Stimulated activated CD8-positive, alpha-beta memory T cell treated with anti-CD3 and anti-CD28 coated beads, Interleukin-15, amount 100 ng/mL, for 48 hours (primary cell): ENCODE results near the gene GRID2.

Experiments
- DNase-seq, 2 donors: peaks; one replicate each; pipeline ENCODE4 v3.0.0-alpha.2; 2020; ENCODE audit warnings: low read depth in 2 of 2

GRID2 gene

GRCh38 chr4:93502991-93503390 lies 1199.2 kb downstream of the GRID2 start:
- no peak for DNase-seq

DNA sequence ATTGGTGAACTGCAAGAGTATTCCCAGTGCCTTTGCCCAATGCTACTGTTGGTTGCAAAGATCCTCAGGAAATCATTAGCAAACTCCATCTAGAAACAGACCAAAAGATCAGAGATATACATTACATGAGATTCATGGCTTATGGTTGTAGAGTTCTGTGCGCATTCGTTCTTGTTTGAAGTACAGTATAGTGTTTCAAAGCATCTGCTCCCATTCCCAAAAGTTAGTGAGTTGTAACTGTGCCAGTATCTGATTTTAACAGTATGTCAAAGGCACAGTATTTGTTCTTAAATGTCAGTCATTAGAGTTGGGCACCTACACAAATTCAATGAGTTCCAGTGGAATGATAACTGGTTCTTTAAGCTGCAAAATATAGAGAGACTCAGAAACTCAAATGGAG lies 1210.1 kb downstream of the GRID2 start:
- no peak for DNase-seq

DNA sequence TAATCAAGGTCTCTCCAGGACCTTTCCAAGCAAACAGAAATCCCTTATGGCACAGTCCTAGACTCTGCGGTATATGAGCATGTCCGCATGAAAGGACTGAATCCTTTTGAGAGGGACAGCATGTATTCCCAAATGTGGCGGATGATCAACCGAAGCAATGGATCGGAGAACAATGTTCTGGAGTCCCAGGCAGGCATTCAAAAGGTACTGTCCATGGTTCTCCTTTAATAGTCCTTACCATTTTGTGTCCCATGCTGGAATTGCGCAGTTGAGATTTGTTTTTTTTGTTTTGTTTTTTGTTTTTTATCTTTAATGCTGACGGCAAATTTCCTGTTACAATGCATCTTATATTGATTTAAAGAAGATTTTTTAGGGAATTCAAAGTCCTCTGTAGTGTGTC lies 1211.4 kb downstream of the GRID2 start:
- DNase-seq = no peak

GRCh38 chr4:93529692-93530372 lies 1226.1 kb downstream of the GRID2 start:
- DNase-seq = no peak

- no peak for DNase-seq
Measured at GRCh38 chr4:93532234-93532633, 1228.5 kb downstream of the GRID2 start.

DNA sequence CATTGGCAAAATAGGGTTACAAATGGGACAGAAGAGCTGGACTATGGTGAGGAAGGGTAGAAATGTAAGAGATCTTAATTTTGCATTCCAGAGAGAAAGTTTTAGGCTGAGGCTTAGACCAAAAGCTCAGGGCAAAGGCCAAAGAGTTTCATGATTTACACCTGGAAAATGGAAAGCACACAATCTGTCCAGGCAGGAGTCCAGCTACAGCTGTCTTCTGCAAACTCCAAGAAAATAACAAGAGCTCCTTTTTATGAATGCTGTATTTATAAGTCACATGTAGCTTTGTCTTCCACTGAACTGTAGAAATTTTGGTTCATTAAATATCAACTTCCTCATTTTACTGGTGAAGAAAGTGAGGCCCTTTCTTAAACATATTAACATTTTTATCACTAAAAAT lies 1236.8 kb downstream of the GRID2 start:
- no peak for DNase-seq

DNA sequence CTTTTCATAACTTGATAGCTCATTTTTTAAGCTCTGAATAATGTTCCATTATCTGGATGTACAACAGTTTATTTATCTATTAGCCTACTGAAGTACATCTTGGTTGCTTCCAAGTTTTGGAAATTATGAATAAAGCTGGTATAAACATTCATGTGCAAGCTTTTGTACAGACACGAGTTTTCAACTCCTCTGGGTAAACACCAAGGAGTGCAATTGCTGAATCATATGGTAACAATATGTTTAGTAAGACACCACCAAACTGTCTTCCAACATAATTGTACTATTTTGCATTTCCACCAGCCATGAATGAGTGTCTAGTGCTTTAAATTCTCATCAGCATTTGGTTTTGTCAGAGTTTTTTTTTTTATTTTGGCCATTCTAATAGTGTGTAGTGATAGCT lies 1258.1 kb downstream of the GRID2 start:
- no peak for DNase-seq

DNA sequence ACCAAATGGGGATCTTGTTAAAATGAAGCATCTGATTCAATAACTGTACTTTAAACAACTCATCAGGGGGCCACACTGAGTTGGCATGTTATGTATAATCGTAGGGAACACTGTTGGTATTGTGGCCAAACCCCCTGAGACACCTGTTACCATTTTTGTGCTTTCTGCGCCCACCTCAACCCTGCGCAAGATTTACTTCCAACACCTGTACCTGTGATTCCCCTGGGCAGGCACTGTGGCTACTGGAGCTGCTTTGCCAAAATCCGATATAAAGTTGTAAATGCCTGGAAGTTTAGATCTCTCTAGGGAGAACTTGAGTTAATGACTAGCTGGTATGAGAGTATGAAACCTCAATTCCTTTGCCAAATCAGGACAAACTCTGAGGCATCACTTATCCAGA lies 1265.0 kb downstream of the GRID2 start:
- DNase-seq = no peak

DNA sequence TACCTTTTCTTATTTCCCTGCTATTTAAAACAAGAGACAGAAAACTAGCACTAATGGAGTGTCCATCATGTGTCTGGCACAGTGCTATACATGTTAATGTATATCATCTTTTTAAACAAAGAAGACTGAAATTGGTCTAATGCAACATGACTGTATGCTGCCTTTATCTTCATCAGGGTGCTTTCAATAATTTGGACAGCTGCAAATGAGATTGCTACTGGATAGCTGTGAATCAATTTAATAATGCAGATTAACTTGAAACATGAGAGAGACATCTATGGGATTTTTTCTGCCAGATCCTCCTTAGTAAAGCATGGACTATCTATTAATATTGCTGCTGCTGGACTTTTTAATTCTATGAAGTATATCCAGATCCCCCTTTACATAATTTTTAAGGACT lies 1269.5 kb downstream of the GRID2 start:
- no peak for DNase-seq

DNA sequence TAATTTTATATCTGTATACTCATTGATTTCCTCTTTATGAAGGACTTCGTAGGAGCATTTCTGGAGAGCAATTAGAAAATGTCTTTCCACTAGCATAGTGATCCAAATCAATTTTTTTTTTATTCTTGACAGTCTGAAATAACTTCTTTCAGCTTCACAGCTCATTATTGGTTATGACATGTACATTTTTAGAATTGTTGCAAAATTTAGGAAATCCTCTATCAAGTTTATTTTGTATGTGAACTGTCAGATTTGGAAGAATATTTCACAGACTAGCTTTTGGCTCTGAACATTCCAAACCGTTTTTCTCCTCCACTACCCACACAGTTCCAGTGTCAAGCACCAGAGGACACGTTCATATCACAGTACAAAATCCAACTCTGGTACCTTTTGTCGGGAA lies 1275.2 kb downstream of the GRID2 start:
- DNase-seq = no peak

DNA sequence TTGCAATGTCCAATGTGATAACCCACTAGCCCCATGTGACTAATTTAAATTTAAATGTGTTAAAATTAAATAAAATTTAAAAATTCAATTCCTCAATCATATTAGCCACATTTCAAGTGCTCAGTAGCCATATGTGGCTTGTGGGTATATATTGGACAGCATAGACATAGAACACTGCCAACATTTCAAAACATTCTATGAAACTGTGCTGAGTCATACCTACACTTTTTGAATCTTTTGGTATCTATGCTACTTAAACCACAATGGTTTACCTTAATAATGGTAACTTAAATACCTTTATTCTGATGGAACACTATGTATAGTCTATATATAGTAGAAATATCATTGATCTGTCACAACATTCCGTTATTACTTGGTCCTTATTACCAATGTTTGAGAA lies 1301.4 kb downstream of the GRID2 start:
- DNase-seq = no peak

GRCh38 chr4:93617606-93618005 lies 1313.8 kb downstream of the GRID2 start:
- DNase-seq = no peak

GRCh38 chr4:93633721-93634120 lies 1330.0 kb downstream of the GRID2 start:
- no peak for DNase-seq

- no peak for DNase-seq
Measured at GRCh38 chr4:93635943-93636342, 1332.2 kb downstream of the GRID2 start.

DNA sequence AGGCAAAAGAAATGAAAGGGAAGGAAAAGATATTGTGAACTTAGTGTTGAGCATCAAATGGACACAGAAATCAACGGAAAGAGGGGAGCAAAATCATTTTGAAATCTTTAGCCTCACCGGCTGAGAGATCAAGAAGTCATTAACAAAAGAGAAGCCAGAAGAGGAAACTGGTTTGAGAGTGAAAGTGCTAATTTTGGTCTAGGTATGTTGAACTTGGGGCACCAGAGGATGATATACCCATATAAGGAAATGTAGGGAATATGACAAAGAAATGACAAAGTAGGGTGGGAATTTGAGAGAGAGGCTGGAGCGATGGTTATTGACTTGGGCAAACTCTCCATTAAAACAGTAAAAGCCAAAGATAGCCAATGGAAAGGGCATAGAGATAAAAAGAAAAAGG lies 1341.4 kb downstream of the GRID2 start:
- no peak for DNase-seq

GRCh38 chr4:93646233-93646930 lies 1342.6 kb downstream of the GRID2 start:
- no peak for DNase-seq

DNA sequence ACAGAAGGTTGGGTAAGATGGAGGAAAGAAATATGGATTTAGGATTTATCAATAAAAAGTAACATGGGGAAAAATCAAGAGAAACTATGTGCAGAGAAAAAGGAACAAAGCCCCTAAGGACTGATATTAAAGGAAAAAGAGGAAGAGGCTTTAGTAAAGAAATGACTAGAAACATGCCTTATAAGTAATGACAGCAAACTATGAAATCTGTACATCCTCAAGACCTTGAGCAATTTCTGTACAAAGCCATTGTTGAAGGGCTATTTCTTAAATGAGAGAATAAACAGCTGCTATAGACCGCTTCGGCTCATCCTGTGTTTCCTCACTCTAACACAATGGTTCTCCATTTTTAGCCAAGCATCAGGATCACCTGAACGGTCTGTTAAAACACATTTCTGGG lies 1344.5 kb downstream of the GRID2 start:
- no peak for DNase-seq

- DNase-seq = no peak
Measured at GRCh38 chr4:93649828-93650227, 1346.1 kb downstream of the GRID2 start.

- no peak for DNase-seq
Measured at GRCh38 chr4:93654211-93654610, 1350.4 kb downstream of the GRID2 start.

DNA sequence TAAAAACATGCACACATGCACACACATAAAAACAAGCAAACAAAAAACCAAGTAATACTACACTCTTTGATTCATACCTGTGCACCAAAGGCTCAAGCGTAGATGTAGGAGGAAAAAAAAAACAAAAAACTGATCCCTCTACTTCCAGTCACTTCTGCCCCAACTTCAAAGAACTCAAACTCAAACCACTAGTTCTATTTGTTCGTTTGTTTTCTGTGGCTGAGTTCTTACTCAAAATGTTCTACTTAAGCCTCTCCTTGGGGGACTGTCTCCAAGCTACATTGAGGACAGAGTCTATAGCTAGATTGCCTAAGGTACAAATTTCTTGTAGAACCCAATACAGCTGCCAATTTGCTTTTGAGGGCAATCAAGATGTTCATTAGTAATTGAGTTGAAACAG lies 1353.8 kb downstream of the GRID2 start:
- no peak for DNase-seq

DNA sequence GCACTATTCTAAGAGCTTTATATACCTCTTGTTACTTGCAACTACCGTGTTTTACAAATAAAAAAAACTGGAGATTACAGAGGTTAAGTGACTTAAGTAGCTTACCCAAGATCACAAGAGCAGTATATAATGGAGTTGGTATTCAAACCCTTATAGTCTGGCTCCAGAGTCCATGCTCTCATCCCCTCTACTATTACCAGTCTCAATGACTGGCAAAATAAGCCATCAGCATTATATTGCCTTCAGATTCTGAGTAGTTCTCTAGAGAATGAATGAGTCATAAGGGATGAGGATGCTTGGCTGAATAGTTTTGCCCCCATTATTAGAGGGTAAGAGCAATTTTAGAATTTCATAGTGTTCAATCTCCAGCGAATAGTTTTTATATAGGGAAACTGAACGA lies 1354.7 kb downstream of the GRID2 start:
- no peak for DNase-seq

DNA sequence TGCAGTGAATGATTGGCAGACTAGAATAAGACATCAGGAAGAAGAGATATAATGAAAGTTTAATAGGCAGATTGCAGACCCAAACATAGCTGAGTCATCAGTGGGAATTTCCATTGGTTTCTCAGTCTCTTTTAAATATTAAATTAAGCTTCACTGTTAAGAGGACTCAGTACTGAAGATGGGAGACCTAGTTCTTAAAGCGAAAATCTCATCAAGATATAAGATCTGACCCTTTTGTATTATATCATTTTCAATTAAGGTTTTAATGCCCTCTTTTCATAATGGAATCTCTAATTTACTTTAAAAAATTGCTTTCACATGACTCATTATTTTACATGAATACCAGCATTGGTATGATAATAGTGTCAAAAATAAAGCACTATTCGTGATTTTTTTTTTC lies 1355.9 kb downstream of the GRID2 start:
- DNase-seq = no peak

- no peak for DNase-seq
Measured at GRCh38 chr4:93660036-93660435, 1356.3 kb downstream of the GRID2 start.

DNA sequence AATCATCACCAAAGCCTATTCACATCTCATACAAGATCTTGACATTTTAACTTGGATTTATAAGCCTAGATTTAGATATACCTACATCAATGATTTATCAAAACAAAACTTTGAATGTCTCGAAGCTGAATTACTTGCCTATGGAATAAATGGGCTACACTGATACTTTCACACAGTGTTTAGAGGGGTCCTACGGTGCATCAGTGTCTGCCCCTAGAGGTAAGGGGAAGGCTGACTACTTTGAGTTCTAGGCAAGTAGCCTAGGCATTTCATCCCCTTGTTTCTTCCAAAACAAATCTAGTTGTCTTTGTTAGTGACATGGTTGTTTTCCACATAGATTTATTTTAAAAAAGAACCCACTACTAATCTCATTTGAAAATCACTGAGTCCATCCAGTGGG lies 1366.7 kb downstream of the GRID2 start:
- no peak for DNase-seq
